Measurements from ENCODE around the gene DDX39B.

The DDX39B gene

DNA sequence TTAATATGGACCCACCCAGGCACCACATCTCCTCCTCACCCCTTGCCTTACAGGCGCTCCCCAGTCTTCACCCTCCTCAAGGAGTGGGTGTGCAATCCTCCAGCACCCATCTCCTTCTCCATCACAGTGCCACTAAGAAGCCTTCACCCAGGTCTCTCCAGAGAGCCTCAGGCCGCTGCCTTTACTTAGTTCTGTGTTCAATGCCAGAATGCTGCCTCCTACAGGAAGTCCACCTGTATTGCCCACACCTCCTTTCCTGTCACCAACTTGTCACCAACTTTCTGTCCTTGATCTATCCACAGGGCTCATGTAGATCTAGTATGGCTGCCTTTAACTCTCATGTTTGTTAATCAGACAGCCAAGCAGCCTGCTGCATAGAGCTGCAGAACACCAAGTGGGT lies 43.7 kb upstream of the DDX39B start:
- DNase-seq (ENCODE audit: low spot score), result no peak
- peak overlapping the region in 1 of 2 donors; percentile 60 for H3K27ac ChIP-seq
- no peak overlapping the region for H3K4me3 ChIP-seq
- TF ChIP-seq CTCF (IDR thresholded peaks at IDR 0.05), result no peak

GRCh38 chr6:31582230-31582643 lies 40.4 kb upstream of the DDX39B start, which contains the start of gene LTB:
LTB (minus strand) TSS chr6:31582424; CDS start chr6:31582417, 7 bp downstream.
- peak within 1 kb of the TSS; percentile 83 for H3K4me3 ChIP-seq
- H3K27ac ChIP-seq, result peak within 1 kb of the TSS; percentile 46 to 82
- no peak for DNase-seq (ENCODE audit: low spot score)
- TF ChIP-seq CTCF (IDR thresholded peaks at IDR 0.05), result no peak

- H3K4me3 ChIP-seq, result peak overlapping the region; percentile 83
- peak overlapping the region; percentile 46 to 82 for H3K27ac ChIP-seq
- TF ChIP-seq CTCF (IDR thresholded peaks at IDR 0.05), result no peak
- DNase-seq (ENCODE audit: low spot score), result no peak
These were observed 39.8 kb upstream of the DDX39B start for GRCh38 chr6:31581434-31582229.

GRCh38 chr6:31580807-31581433 lies 39.1 kb upstream of the DDX39B start:
- peak overlapping the region; percentile 83 for H3K4me3 ChIP-seq
- peak overlapping the region; percentile 46 to 82 for H3K27ac ChIP-seq
- no peak for DNase-seq (ENCODE audit: low spot score)
- TF ChIP-seq CTCF (IDR thresholded peaks at IDR 0.05), result peak; percentile 98

DNA sequence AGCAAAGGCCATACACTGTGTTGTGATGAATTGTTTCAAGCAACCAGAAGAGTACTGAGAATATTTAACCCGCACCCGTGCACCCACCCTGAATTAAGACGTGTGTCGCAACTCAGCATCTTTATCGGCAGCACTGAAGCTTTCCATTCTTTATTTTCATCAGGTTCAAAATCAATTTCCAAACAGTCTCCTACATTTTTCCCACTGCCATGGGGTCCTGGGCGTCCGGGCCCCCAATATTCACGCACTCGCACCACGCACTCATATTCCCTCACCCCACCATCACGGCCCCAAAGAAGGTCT lies 38.6 kb upstream of the DDX39B start:
- H3K4me3 ChIP-seq, result peak overlapping the region; percentile 83
- peak overlapping the region; percentile 46 to 82 for H3K27ac ChIP-seq
- TF ChIP-seq CTCF (IDR thresholded peaks at IDR 0.05), result no peak
- no peak for DNase-seq (ENCODE audit: low spot score)

- TF ChIP-seq CTCF (IDR thresholded peaks at IDR 0.05), result no peak
- no peak for DNase-seq (ENCODE audit: low spot score)
- Histone ChIP-seq H3K27ac (no peak overlapping the region), H3K4me3 (no peak overlapping the region)
These were observed 38.0 kb upstream of the DDX39B start for GRCh38 chr6:31579546-31580437.
